Heart left ventricle (tissue), 16 donors: ENCODE data around the gene C6orf163. TPM values are rescaled to one million over a fixed set of nuclear protein-coding genes. Genes with fewer than 3 reads are reported as not detected.

Source experiments
- ATAC-seq, 4 donors: fragments of 200-7000 bp; cut with Tn5 transposase; one replicate each; pipeline ENCODE4 v1.9.1; 2020 to 2022; ENCODE audit warnings: moderate library complexity in 4 of 4, mild to moderate bottlenecking in 3 of 4, moderate number of reproducible peaks in 1 of 4
- DNase-seq, 5 donors: peaks; one replicate each; pipeline ENCODE4 v3.0.0-alpha.2; 2020
- H3K27ac ChIP-seq, 12 donors: fragments of 200-600 bp; sonication (generic) in 4 of 12; one replicate each; pipeline versions ENCODE4 v1.5.0 to v1.8.0; 2016 to 2022; ENCODE audit warnings: mild to moderate bottlenecking in 2 of 12
- H3K27me3 ChIP-seq, 9 donors: fragments of 200-600 bp; sonication (generic) in 2 of 9; one replicate each; pipeline versions ENCODE4 v1.5.1 to v1.8.0; 2016 to 2022; ENCODE audit warnings: mild to moderate bottlenecking in 3 of 9
- H3K36me3 ChIP-seq, 9 donors: fragments of 200-600 bp; sonication (generic) in 2 of 9; one replicate each; pipeline versions ENCODE4 v1.5.0 to v1.8.0; 2018 to 2022; ENCODE audit warnings: mild to moderate bottlenecking in 2 of 9
- H3K4me1 ChIP-seq, 12 donors: fragments of 200-600 bp; sonication (generic) in 4 of 12; one replicate each; pipeline versions ENCODE4 v1.5.0 to v1.8.0; 2016 to 2022; ENCODE audit warnings: mild to moderate bottlenecking in 3 of 12
- H3K4me3 ChIP-seq, 12 donors: fragments of 200-600 bp; sonication (generic) in 4 of 12; one replicate each; pipeline versions ENCODE4 v1.5.0 to v1.8.0; 2017 to 2022; ENCODE audit warnings: mild to moderate bottlenecking in 9 of 12, moderate library complexity in 4 of 12
- H3K9me3 ChIP-seq, 12 donors: fragments of 200-600 bp; sonication (generic) in 4 of 12; one replicate each; pipeline versions ENCODE4 v1.5.0 to v1.8.0; 2016 to 2022; ENCODE audit warnings: mild to moderate bottlenecking in 1 of 12
- CTCF ChIP-seq, 12 donors: fragments of 200-600 bp; sonication (generic) in 4 of 12; IDR thresholded peaks; one replicate each; pipeline versions ENCODE4 v1.5.0 to v1.8.0; 2018 to 2022; ENCODE audit warnings: antibody characterized with exemption in 12 of 12, mild to moderate bottlenecking in 5 of 12
- POLR2A ChIP-seq, 2 donors: fragments of 450-650 bp; IDR thresholded peaks; one replicate each; pipeline ENCODE4 v1.6.1; 2017; ENCODE audit warnings: antibody characterized with exemption in 2 of 2, mild to moderate bottlenecking in 2 of 2, moderate library complexity in 2 of 2
- WGBS, 4 donors: extraction: QIAGEN DNeasy Blood & Tissue Kit in 2 of 4; methylation state at CpG; one replicate each; pipeline versions ENCODE4 v1.1.5 to v1.1.7; 2013 to 2018; 5-methylcytosine and 5-hydroxymethylcytosine counted together
- intact Hi-C, 10 donors: fragments of 100-400 bp; cut with DNase I; formaldehyde crosslinking; loops; one replicate each; pipeline versions ENCODE4 v1.11.1 to v1.14.2; 2022
- polyA plus RNA-seq, 2 donors: library from polyadenylated mRNA; stranded (reverse); fragments of 200-250 nt; gene quantifications; one replicate each; pipeline ENCODE4 v1.2.3, GENCODE V29; 2013
- total RNA-seq, 9 donors: library from RNA; depleted of rRNA in 2 of 9; stranded (reverse); fragments of >200 nt in 2 of 9; fragmentation: NEBNext Ultra II Directional in 3 of 9; extraction: Animal tissue kit (Norgen Biotek cat#: 25700) in 3 of 9; gene quantifications; one replicate each; pipeline versions ENCODE4 v1.1.0 to v1.2.4, GENCODE V29; 2016 to 2023
- donor health status: ischemic (EF 13 %, LVEDD 7.1; RV severe dilation, severe dysfunction).
- donor health status: healthy with polysubstance abuse.
- donor health status: DM: no; HTN: yes; CAD: no.
- donor health status: DM: no; HTN: no; CAD: no.
- donor health status: ischemic (EF 25% LVEDD 6.9; RV normal size, moderate dysfunction).
- donor health status: ischemic (EF 25% LVEDD 5.7; RV mildly dilated, moderate dysfunction).
- donor health status: healthy.
- donor health status: DM: yes; HTN: yes; CAD: no.
- donor health status: ischemic (EF 35%, LVEDD 5.7; RV mildly dilated, moderate dysfunction).
- donor health status: nonischemic (EF 11% LVEDD 7.7; RV severe dilation, severe dysfunction).
- donor health status: DM: yes; HTN: yes; CAD: no.
- donor health status: PGD.
- donor health status: ischemic (EF 29% LVEDD 5.4; RV normal size, mild dysfunction).
- donor health status: nonischemic (EF 23%, LVEDD 6.1; RV moderate dilation, normal function).

C6orf163 gene
- total and polyA plus RNA-seq, 11 donors: 0.50 to 3.8 (median 1.7) TPM

GRCh38 chr6:87396595-87397392 is 52.2 kb downstream of the C6orf163 start:
- ATAC-seq (no peak), DNase-seq (no peak)
- Histone ChIP-seq H3K36me3 (peaks cover 0 to 2% (median 0%) of the 10 kb centered on the region in 9 donors), H3K4me1 (no peaks in the 10 kb centered on the region), H3K9me3 (no peaks in the 10 kb centered on the region), H3K27me3 (no peaks in the 10 kb centered on the region), H3K4me3 (no peak overlapping the region), H3K27ac (no peak overlapping the region)
- no peak for TF ChIP-seq CTCF (IDR thresholded peaks at IDR 0.05)
- no peak for TF ChIP-seq POLR2A (IDR thresholded peaks at IDR 0.05)
- intact Hi-C loops: loop anchor here in 5 of 10 donors (10.0 kb wide), 5 partner anchors 188 to 1468 kb away; partner anchors contain the start of gene RARS2 (in 1 of the 5)
- 81 to 85% (median 84%) methylated on average over 10 of the region's 10 CpGs for WGBS, 4 donors

GRCh38 chr6:87397656-87398055 is 53.0 kb downstream of the C6orf163 start:
- WGBS, 4 donors: 70 to 100% (median 79%) methylated on average over 1 of the region's 1 CpG
- no peak overlapping the region for H3K27ac ChIP-seq
- no peak overlapping the region for H3K4me3 ChIP-seq
- no peak for TF ChIP-seq CTCF (IDR thresholded peaks at IDR 0.05)
- TF ChIP-seq POLR2A (IDR thresholded peaks at IDR 0.05): no peak
- no peaks in the 10 kb centered on the region for H3K27me3 ChIP-seq
- intact Hi-C loops: loop anchor here in 5 of 10 donors (10.0 kb wide), 5 partner anchors 187 to 1467 kb away; partner anchors contain the start of gene RARS2 (in 1 of the 5)
- H3K9me3 ChIP-seq: no peaks in the 10 kb centered on the region
- no peaks in the 10 kb centered on the region for H3K4me1 ChIP-seq
- no peak for ATAC-seq
- DNase-seq: no peak
- H3K36me3 ChIP-seq: peaks cover 0 to 2% (median 0%) of the 10 kb centered on the region in 9 donors

- Histone ChIP-seq H3K27ac (no peak overlapping the region), H3K4me3 (no peak overlapping the region), H3K27me3 (no peaks in the 10 kb centered on the region), H3K9me3 (no peaks in the 10 kb centered on the region), H3K4me1 (no peaks in the 10 kb centered on the region), H3K36me3 (peaks cover 0 to 2% (median 0%) of the 10 kb centered on the region in 9 donors)
- intact Hi-C loops: loop anchor here in 3 of 10 donors (10.0 kb wide), 2 partner anchors 73 to 247 kb away; partner anchors contain the start of genes ZNF292 (in 2 of the 3) and SLC35A1 (in 1 of the 3)
- WGBS, 4 donors: 64 to 69% (median 67%) methylated on average over 3 of the region's 3 CpGs
- no peak for TF ChIP-seq CTCF (IDR thresholded peaks at IDR 0.05)
- no peak for TF ChIP-seq POLR2A (IDR thresholded peaks at IDR 0.05)
- no peak for DNase-seq
- ATAC-seq: no peak
These were observed 57.2 kb downstream of the C6orf163 start for GRCh38 chr6:87401832-87402231.

GRCh38 chr6:87407561-87407900 is 62.9 kb downstream of the C6orf163 start:
- Histone ChIP-seq H3K4me1 (peaks cover 0 to 11% (median 5%) of the 10 kb centered on the region in 12 donors), H3K36me3 (no peaks in the 10 kb centered on the region), H3K4me3 (peak overlapping the region; percentile 54 to 97 (median 91)), H3K27me3 (no peaks in the 10 kb centered on the region), H3K9me3 (no peaks in the 10 kb centered on the region), H3K27ac (peak overlapping the region in 11 of 12 donors; percentile 44 to 88 (median 79))
- WGBS, 4 donors: 0% methylated on average over 10 of the region's 10 CpGs
- TF ChIP-seq CTCF (IDR thresholded peaks at IDR 0.05) (no peak), POLR2A (IDR thresholded peaks at IDR 0.05) (no peak)
- ATAC-seq (peak; percentile 22 to 63 (median 58)), DNase-seq (peak in 3 of 5 donors; percentile 48 to 52 (median 49))
- intact Hi-C loops: loop anchor here in 4 of 10 donors (5.0 to 10.0 kb wide), 4 partner anchors 65 to 1730 kb away; partner anchors contain the start of genes SLC35A1 (in 2 of the 4) and ZNF292 (in 2 of the 4)
